HCT116 (cell line): ENCODE data around the gene TNFRSF19. TPM values are rescaled to one million over a fixed set of nuclear protein-coding genes. Genes with fewer than 3 reads are reported as not detected.

Experiments used
- ATAC-seq: fragments of 200-7000 bp; cut with Tn5 transposase; 2 replicates; pipeline ENCODE4 v1.9.1; 2020; ENCODE audit warnings: mild to moderate bottlenecking, moderate library complexity
- BruUV-seq: library from RNA; stranded (reverse); fragments of 400-500 nt; replicated peaks from 2 replicates; lab custom pipeline; 2021; lab: Mats Ljungman, UMichigan
- CTCF ChIA-PET: fragments of 300-600 bp; sonication (Branson Sonifier 250); formaldehyde crosslinking; loops from one replicate; lab custom pipeline; 2021; ENCODE audit warnings: antibody characterized with exemption; lab: Charles Lee
- POLR2A ChIA-PET: fragments of 300-600, 350-600 bp; sonication (Branson Sonifier 250); formaldehyde crosslinking; loops from one replicate; lab custom pipeline; 2021; ENCODE audit warnings: antibody characterized with exemption; lab: Charles Lee
- RAD21 ChIA-PET, 2 experiments: fragments of 300-600 bp; sonication (Branson Sonifier 250); formaldehyde crosslinking; loops; one replicate each; lab custom pipeline; 2023; ENCODE audit warnings: low total read pairs in 2 of 2; ENCODE audit not compliant: uncharacterized antibody in 2 of 2, unreplicated experiment in 2 of 2, low non-redundant PET in 1 of 2; lab: Charles Lee
- DNase-seq: peaks from one replicate; pipeline ENCODE4 v3.0.0-alpha.2; 2010; ENCODE audit warnings: low read depth, low spot score
- H2AFZ ChIP-seq: fragments of 200-600 bp; shearing (Covaris generic), sonication (generic); 2 replicates; pipeline ENCODE4 v1.6.1; 2017; ENCODE audit warnings: low read depth, mixed run types, mixed read lengths, antibody characterized with exemption, low read length; ENCODE audit not compliant: poor library complexity, severe bottlenecking
- H3K27ac ChIP-seq: 2 replicates; pipeline ENCODE4 v1.5.1; 2012; ENCODE audit warnings: low read depth, low read length
- H3K27me3 ChIP-seq: fragments of 200-600 bp; sonication (generic); 2 replicates; pipeline ENCODE4 v1.6.1; 2016; ENCODE audit warnings: mixed run types, low read length, mixed read lengths; ENCODE audit not compliant: insufficient read depth
- H3K36me3 ChIP-seq, 2 experiments: fragments of 200-500 bp in 1 of 2; fragments of 200-600 bp in 1 of 2; sonication (Bioruptor generic) in 1 of 2; sonication (generic) in 1 of 2; 2 replicates each; pipeline versions ENCODE4 v1.5.1 to v1.6.1; 2014 to 2016; ENCODE audit warnings: low read length in 2 of 2, inconsistent platforms in 1 of 2, mixed read lengths in 1 of 2, mixed run types in 1 of 2; ENCODE audit not compliant: insufficient read depth in 2 of 2, control insufficient read depth in 1 of 2
- H3K4me1 ChIP-seq, 2 experiments: fragments of 200-600 bp in 1 of 2; sonication (generic) in 1 of 2; 2 replicates each; pipeline versions ENCODE4 v1.5.1 to v1.6.1; 2012 to 2017; ENCODE audit warnings: low read length in 2 of 2, inconsistent platforms in 1 of 2, mild to moderate bottlenecking in 1 of 2, mixed read lengths in 1 of 2, mixed run types in 1 of 2, moderate library complexity in 1 of 2; ENCODE audit not compliant: insufficient read depth in 2 of 2, control insufficient read depth in 1 of 2
- H3K4me2 ChIP-seq: fragments of 200-600 bp; sonication (generic); 2 replicates; pipeline ENCODE4 v1.6.1; 2017; ENCODE audit warnings: mixed run types, low read length, mixed read lengths
- H3K4me3 ChIP-seq, 2 experiments: fragments of 200-600 bp in 1 of 2; sonication (generic) in 1 of 2; replicated peaks in 1 of 2; 2 replicates each; pipeline ENCODE4 v1.5.1; 2011 to 2016; ENCODE audit warnings: low read length in 2 of 2, control low read depth in 1 of 2, low read depth in 1 of 2, mild to moderate bottlenecking in 1 of 2, mixed read lengths in 1 of 2, mixed run types in 1 of 2
- H3K79me2 ChIP-seq: fragments of 200-600 bp; sonication (generic); 2 replicates; pipeline ENCODE4 v1.6.1; 2017; ENCODE audit warnings: mild to moderate bottlenecking, mixed run types, low read length, moderate library complexity, mixed read lengths; ENCODE audit not compliant: insufficient read depth
- H3K9ac ChIP-seq: fragments of 200-600 bp; sonication (generic); 2 replicates; pipeline ENCODE4 v1.6.1; 2016; ENCODE audit warnings: low read length, mixed read lengths
- H3K9me2 ChIP-seq: fragments of 200-600 bp; sonication (generic), shearing (Covaris generic); 2 replicates; pipeline ENCODE4 v1.6.1; 2017; ENCODE audit warnings: mixed run types, mild to moderate bottlenecking, moderate library complexity; ENCODE audit not compliant: insufficient read depth
- H3K9me3 ChIP-seq, 2 experiments: fragments of 200-500 bp in 1 of 2; fragments of 200-600 bp in 1 of 2; sonication (Bioruptor generic) in 1 of 2; sonication (generic) in 1 of 2; 2 replicates each; pipeline ENCODE4 v1.6.1; 2014 to 2017; ENCODE audit warnings: low read length in 2 of 2, mixed read lengths in 2 of 2, inconsistent platforms in 1 of 2, low read depth in 1 of 2, mild to moderate bottlenecking in 1 of 2, mixed run types in 1 of 2, moderate library complexity in 1 of 2; ENCODE audit not compliant: control insufficient read depth in 1 of 2, insufficient read depth in 1 of 2
- H4K20me1 ChIP-seq: fragments of 200-600 bp; sonication (generic), shearing (Covaris generic); 2 replicates; pipeline ENCODE4 v1.6.1; 2017; ENCODE audit warnings: mixed run types, mild to moderate bottlenecking, moderate library complexity; ENCODE audit not compliant: insufficient read depth
- CEBPB ChIP-seq: IDR thresholded peaks from 2 replicates; pipeline ENCODE4 v1.6.1; 2012; ENCODE audit warnings: low read depth
- EGR1 ChIP-seq: IDR thresholded peaks from 2 replicates; pipeline ENCODE4 v1.6.1; 2012; ENCODE audit warnings: low read depth
- ELF1 ChIP-seq: IDR thresholded peaks from 2 replicates; pipeline ENCODE4 v1.6.1; 2012; ENCODE audit warnings: low read depth, borderline replicate concordance
- EZH2phosphoT487 ChIP-seq: fragments of 200-600 bp; IDR thresholded peaks from 2 replicates; pipeline ENCODE4 v1.6.1; 2018; ENCODE audit warnings: antibody characterized with exemption, borderline replicate concordance
- FOSL1 ChIP-seq: IDR thresholded peaks from 2 replicates; pipeline ENCODE4 v1.6.1; 2012; ENCODE audit warnings: low read depth
- JUND ChIP-seq: IDR thresholded peaks from 2 replicates; pipeline ENCODE4 v1.6.1; 2012
- POLR2AphosphoS5 ChIP-seq: IDR thresholded peaks from 2 replicates; pipeline ENCODE4 v1.6.1; 2011; ENCODE audit warnings: mild to moderate bottlenecking, low read depth, low read length, moderate library complexity
- RAD21 ChIP-seq: IDR thresholded peaks from 2 replicates; pipeline ENCODE4 v1.6.1; 2012; ENCODE audit warnings: low read depth, mild to moderate bottlenecking
- SP1 ChIP-seq: IDR thresholded peaks from 2 replicates; pipeline ENCODE4 v1.6.1; 2012; ENCODE audit warnings: low read depth
- SRF ChIP-seq: IDR thresholded peaks from 2 replicates; pipeline ENCODE4 v1.6.1; 2012; ENCODE audit warnings: low read depth
- TCF7L2 ChIP-seq: IDR thresholded peaks from 2 replicates; pipeline ENCODE4 v1.7.0; 2011; ENCODE audit warnings: borderline replicate concordance, inconsistent platforms; ENCODE audit not compliant: insufficient read depth, insufficient read length; ENCODE audit errors: extremely low read depth
- intact Hi-C: fragments of 100-400 bp; cut with micrococcal nuclease; formaldehyde crosslinking; loops from 2 replicates; pipeline ENCODE4 v1.10.0; 2022
- total RNA-seq: library from RNA; stranded (reverse); gene quantifications from one replicate; pipeline ENCODE4 v1.2.1, GENCODE V29; 2021; ENCODE audit not compliant: unreplicated experiment
- TF ChIP-seq, protein P1 (sequence below), 3 experiments: fragments of 200-600 bp in 1 of 3; sonication (generic) in 1 of 3; IDR thresholded peaks in 2 of 3; conservative IDR thresholded peaks in 1 of 3; 2 replicates each; pipeline ENCODE4 v1.5.1; 2012 to 2017; ENCODE audit warnings: low read depth in 2 of 3, low read length in 2 of 3, antibody characterized with exemption in 1 of 3, borderline replicate concordance in 1 of 3, control low read depth in 1 of 3, mild to moderate bottlenecking in 1 of 3, mixed read lengths in 1 of 3, mixed run types in 1 of 3, moderate library complexity in 1 of 3; ENCODE audit not compliant: insufficient read depth in 1 of 3
- TF ChIP-seq, protein P2 (sequence below): IDR thresholded peaks from 2 replicates; pipeline ENCODE4 v1.6.1; 2011; ENCODE audit warnings: mild to moderate bottlenecking, low read length, moderate library complexity; ENCODE audit not compliant: insufficient replicate concordance; ENCODE audit errors: extremely low read depth
- TF ChIP-seq, protein P3 (sequence below): IDR thresholded peaks from 2 replicates; pipeline ENCODE4 v1.6.1; 2012; ENCODE audit warnings: low read depth

TNFRSF19 gene
- total RNA-seq, 1 experiment from 2014 or later, result 1.1 TPM

DNA sequence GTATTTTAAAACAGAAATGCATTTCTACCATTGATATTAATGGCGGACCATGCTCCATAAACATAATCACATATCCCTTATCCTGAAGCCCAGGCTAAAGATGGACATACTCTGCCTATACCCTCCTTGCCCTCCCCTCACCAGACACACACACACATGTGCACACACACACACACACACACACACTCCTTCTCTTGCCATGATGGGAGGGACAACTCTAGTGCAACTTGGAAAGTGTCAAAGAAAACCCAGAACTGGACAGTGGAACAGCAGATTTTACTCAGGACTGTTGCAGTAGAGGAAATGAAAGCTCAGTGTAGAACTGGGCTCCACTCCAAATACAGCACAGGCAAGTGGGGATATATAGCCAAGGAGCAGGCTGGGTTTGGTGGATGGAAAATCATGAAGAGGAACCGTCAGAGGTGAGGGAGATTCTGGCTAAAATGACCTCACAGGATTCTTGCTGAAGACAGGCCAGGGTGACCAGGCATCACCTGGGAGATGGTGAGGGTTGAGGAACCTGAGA is 40.8 kb downstream of the TNFRSF19 start:
- intact Hi-C loops, result no loop called here
- no peak for TF ChIP-seq SP1
- TF ChIP-seq RAD21, result no peak
- no peak for TF ChIP-seq ELF1
- TF ChIP-seq SRF, result no peak
- TF ChIP-seq, protein P1, sequence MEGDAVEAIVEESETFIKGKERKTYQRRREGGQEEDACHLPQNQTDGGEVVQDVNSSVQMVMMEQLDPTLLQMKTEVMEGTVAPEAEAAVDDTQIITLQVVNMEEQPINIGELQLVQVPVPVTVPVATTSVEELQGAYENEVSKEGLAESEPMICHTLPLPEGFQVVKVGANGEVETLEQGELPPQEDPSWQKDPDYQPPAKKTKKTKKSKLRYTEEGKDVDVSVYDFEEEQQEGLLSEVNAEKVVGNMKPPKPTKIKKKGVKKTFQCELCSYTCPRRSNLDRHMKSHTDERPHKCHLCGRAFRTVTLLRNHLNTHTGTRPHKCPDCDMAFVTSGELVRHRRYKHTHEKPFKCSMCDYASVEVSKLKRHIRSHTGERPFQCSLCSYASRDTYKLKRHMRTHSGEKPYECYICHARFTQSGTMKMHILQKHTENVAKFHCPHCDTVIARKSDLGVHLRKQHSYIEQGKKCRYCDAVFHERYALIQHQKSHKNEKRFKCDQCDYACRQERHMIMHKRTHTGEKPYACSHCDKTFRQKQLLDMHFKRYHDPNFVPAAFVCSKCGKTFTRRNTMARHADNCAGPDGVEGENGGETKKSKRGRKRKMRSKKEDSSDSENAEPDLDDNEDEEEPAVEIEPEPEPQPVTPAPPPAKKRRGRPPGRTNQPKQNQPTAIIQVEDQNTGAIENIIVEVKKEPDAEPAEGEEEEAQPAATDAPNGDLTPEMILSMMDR (IDR thresholded peaks at IDR 0.05 in 2 of 3, conservative IDR thresholded peaks at IDR 0.05 in 1 of 3; ENCODE audit: borderline replicate concordance in 1 of 3, insufficient read depth in 1 of 3, low read depth in 2 of 3, low read length in 2 of 3), result no peak
- TF ChIP-seq, protein P2, sequence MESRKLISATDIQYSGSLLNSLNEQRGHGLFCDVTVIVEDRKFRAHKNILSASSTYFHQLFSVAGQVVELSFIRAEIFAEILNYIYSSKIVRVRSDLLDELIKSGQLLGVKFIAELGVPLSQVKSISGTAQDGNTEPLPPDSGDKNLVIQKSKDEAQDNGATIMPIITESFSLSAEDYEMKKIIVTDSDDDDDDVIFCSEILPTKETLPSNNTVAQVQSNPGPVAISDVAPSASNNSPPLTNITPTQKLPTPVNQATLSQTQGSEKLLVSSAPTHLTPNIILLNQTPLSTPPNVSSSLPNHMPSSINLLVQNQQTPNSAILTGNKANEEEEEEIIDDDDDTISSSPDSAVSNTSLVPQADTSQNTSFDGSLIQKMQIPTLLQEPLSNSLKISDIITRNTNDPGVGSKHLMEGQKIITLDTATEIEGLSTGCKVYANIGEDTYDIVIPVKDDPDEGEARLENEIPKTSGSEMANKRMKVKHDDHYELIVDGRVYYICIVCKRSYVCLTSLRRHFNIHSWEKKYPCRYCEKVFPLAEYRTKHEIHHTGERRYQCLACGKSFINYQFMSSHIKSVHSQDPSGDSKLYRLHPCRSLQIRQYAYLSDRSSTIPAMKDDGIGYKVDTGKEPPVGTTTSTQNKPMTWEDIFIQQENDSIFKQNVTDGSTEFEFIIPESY, result no peak
- TF ChIP-seq, protein P3, sequence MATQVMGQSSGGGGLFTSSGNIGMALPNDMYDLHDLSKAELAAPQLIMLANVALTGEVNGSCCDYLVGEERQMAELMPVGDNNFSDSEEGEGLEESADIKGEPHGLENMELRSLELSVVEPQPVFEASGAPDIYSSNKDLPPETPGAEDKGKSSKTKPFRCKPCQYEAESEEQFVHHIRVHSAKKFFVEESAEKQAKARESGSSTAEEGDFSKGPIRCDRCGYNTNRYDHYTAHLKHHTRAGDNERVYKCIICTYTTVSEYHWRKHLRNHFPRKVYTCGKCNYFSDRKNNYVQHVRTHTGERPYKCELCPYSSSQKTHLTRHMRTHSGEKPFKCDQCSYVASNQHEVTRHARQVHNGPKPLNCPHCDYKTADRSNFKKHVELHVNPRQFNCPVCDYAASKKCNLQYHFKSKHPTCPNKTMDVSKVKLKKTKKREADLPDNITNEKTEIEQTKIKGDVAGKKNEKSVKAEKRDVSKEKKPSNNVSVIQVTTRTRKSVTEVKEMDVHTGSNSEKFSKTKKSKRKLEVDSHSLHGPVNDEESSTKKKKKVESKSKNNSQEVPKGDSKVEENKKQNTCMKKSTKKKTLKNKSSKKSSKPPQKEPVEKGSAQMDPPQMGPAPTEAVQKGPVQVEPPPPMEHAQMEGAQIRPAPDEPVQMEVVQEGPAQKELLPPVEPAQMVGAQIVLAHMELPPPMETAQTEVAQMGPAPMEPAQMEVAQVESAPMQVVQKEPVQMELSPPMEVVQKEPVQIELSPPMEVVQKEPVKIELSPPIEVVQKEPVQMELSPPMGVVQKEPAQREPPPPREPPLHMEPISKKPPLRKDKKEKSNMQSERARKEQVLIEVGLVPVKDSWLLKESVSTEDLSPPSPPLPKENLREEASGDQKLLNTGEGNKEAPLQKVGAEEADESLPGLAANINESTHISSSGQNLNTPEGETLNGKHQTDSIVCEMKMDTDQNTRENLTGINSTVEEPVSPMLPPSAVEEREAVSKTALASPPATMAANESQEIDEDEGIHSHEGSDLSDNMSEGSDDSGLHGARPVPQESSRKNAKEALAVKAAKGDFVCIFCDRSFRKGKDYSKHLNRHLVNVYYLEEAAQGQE, result no peak
- TF ChIP-seq FOSL1, result no peak
- no peak for TF ChIP-seq CEBPB
- TF ChIP-seq TCF7L2, result no peak
- no peak for TF ChIP-seq EGR1
- TF ChIP-seq POLR2AphosphoS5, result no peak
- no peak for TF ChIP-seq EZH2phosphoT487
- no peak for TF ChIP-seq JUND
- H3K9ac ChIP-seq, result no peak overlapping the region
- H3K27ac ChIP-seq, result no peak overlapping the region
- no peaks in the 10 kb centered on the region for H3K4me1 ChIP-seq
- ChIA-PET RAD21 (no interaction called here), CTCF (no interaction called here), POLR2A (no interaction called here)
- H3K36me3 ChIP-seq, result no peaks in the 10 kb centered on the region
- no peak overlapping the region for H2AFZ ChIP-seq
- ATAC-seq, result no peak
- H3K4me3 ChIP-seq, result no peak overlapping the region
- no peaks in the 10 kb centered on the region for H3K9me2 ChIP-seq
- H3K9me3 ChIP-seq, result no peaks in the 10 kb centered on the region
- no peak for DNase-seq
- peaks cover 6% of the 10 kb centered on the region; the same call in 1 of the 2 replicates for H3K27me3 ChIP-seq
- H3K4me2 ChIP-seq, result no peak overlapping the region
- H3K79me2 ChIP-seq, result no peaks in the 10 kb centered on the region
- H4K20me1 ChIP-seq, result no peaks in the 10 kb centered on the region
- BruUV-seq, result no TSS peak
